AG04449 (cell line): Measurements from ENCODE around the gene DNAJC1.

Experiments used
- CTCF ChIA-PET: fragments of 350-600 bp; formaldehyde crosslinking; extraction: SDS; loops from one replicate; lab custom pipeline; 2021; ENCODE audit warnings: antibody characterized with exemption; lab: Yijun Ruan, JAX
- POLR2A ChIA-PET: fragments of 400-600, 350-600 bp; formaldehyde crosslinking; extraction: SDS; loops from one replicate; lab custom pipeline; 2020; ENCODE audit warnings: antibody characterized with exemption, inconsistent platforms; lab: Yijun Ruan, JAX
- DNase-seq: peaks from one replicate; pipeline ENCODE4 v3.0.0-alpha.2; 2010; ENCODE audit warnings: low read depth, low spot score
- H3K4me3 ChIP-seq: 2 replicates; pipeline ENCODE4 v1.5.1; 2011; ENCODE audit warnings: low read depth, mild to moderate bottlenecking, control low read depth, low read length
- CTCF ChIP-seq: IDR thresholded peaks from one replicate; pipeline ENCODE4 v1.5.1; 2011; ENCODE audit warnings: mild to moderate bottlenecking, moderate library complexity, low read length, control low read depth, inconsistent platforms; ENCODE audit not compliant: insufficient read depth; ENCODE audit errors: missing control alignments

DNAJC1 gene

GRCh38 chr10:21754410-21755011 lies 249.0 kb downstream of the DNAJC1 start:
- POLR2A ChIA-PET = no interaction called here
- H3K4me3 ChIP-seq = no peak overlapping the region
- CTCF ChIA-PET = no interaction called here
- no peak for TF ChIP-seq CTCF
- DNase-seq = no peak

GRCh38 chr10:21753497-21754270 lies 249.8 kb downstream of the DNAJC1 start:
- ChIA-PET CTCF (no interaction called here), POLR2A (no interaction called here)
- no peak for TF ChIP-seq CTCF
- no peak for DNase-seq
- no peak overlapping the region for H3K4me3 ChIP-seq

GRCh38 chr10:21751341-21752310 lies 251.9 kb downstream of the DNAJC1 start:
- POLR2A ChIA-PET = interaction anchor here (0.6 kb wide), 1 partner anchor 469 kb away, joined by 3 read pairs; no protein-coding TSS in a partner anchor
- CTCF ChIA-PET = interaction anchor here (1.3 kb wide), 1 partner anchor 17 kb away, joined by 4 read pairs; no protein-coding TSS in a partner anchor
- no peak for TF ChIP-seq CTCF
- H3K4me3 ChIP-seq = no peak overlapping the region
- DNase-seq = no peak

- no peak overlapping the region for H3K4me3 ChIP-seq
- no peak for TF ChIP-seq CTCF
- ChIA-PET POLR2A (no interaction called here), CTCF (interaction anchor here (1.3 kb wide), 1 partner anchor 16 kb away, joined by 4 read pairs; no protein-coding TSS in a partner anchor)
- DNase-seq = no peak
These were observed 253.1 kb downstream of the DNAJC1 start for GRCh38 chr10:21750424-21750823.

- no peak overlapping the region for H3K4me3 ChIP-seq
- TF ChIP-seq CTCF = no peak
- DNase-seq = no peak
- POLR2A ChIA-PET = no interaction called here
- CTCF ChIA-PET = no interaction called here
These were observed 253.7 kb downstream of the DNAJC1 start for GRCh38 chr10:21749788-21750187.
